Calu3 (cell line): ENCODE measurements around the gene MYO1E. TPM values are rescaled to one million over a fixed set of nuclear protein-coding genes. Genes with fewer than 3 reads are reported as not detected.

Source experiments
- BruUV-seq: library from RNA; stranded (reverse); fragments of 400-500 nt; replicated peaks from 2 replicates; lab custom pipeline; 2021; lab: Mats Ljungman, UMichigan
- CTCF ChIA-PET: fragments of 300-600 bp; sonication (Branson Sonifier 250); formaldehyde crosslinking; loops from one replicate; lab custom pipeline; 2022; ENCODE audit warnings: antibody characterized with exemption; lab: Charles Lee
- DNase-seq: peaks from one replicate; pipeline ENCODE4 v3.0.0; 2022
- H3K27ac Mint-ChIP-seq: one replicate; pipeline ENCODE4 v1.8.0; 2022; ENCODE audit warnings: mixed read lengths; ENCODE audit not compliant: unreplicated experiment
- H3K27me3 Mint-ChIP-seq: one replicate; pipeline ENCODE4 v1.8.0; 2022; ENCODE audit warnings: mixed read lengths; ENCODE audit not compliant: unreplicated experiment
- H3K36me3 Mint-ChIP-seq: one replicate; pipeline ENCODE4 v1.8.0; 2022; ENCODE audit warnings: mild to moderate bottlenecking, moderate library complexity, mixed read lengths; ENCODE audit not compliant: insufficient read depth, unreplicated experiment
- H3K4me1 Mint-ChIP-seq: one replicate; pipeline ENCODE4 v1.8.0; 2022; ENCODE audit warnings: mild to moderate bottlenecking, low read depth, mixed read lengths; ENCODE audit not compliant: unreplicated experiment
- H3K4me3 Mint-ChIP-seq: one replicate; pipeline ENCODE4 v1.8.0; 2022; ENCODE audit warnings: mild to moderate bottlenecking, low read depth, moderate library complexity, mixed read lengths; ENCODE audit not compliant: unreplicated experiment
- H3K9me3 Mint-ChIP-seq: one replicate; pipeline ENCODE4 v1.8.0; 2022; ENCODE audit warnings: low read depth, mixed read lengths; ENCODE audit not compliant: unreplicated experiment
- CTCF ChIP-seq: fragments of 200-600 bp; IDR thresholded peaks from one replicate; pipeline ENCODE4 v1.8.0; 2022; ENCODE audit warnings: antibody characterized with exemption; ENCODE audit not compliant: unreplicated experiment
- intact Hi-C: fragments of 100-400 bp; cut with micrococcal nuclease; formaldehyde crosslinking; loops from one replicate; pipeline ENCODE4 v1.10.0; 2022; ENCODE audit not compliant: unreplicated experiment
- total RNA-seq: library from RNA; stranded (reverse); gene quantifications from 2 replicates; pipeline ENCODE4 v1.2.3, GENCODE V29; 2022

The MYO1E gene
- total RNA-seq, 1 experiment from 2014 or later: 617 TPM

GRCh38 chr15:59155431-59155830 lies 217.2 kb downstream of the MYO1E start:
- TF ChIP-seq CTCF: no peak
- Mint-ChIP-seq H3K27me3 (no peaks in the 10 kb centered on the region), H3K4me1 (no peaks in the 10 kb centered on the region), H3K4me3 (no peak overlapping the region), H3K27ac (no peak overlapping the region), H3K36me3 (peaks cover 82% of the 10 kb centered on the region), H3K9me3 (no peaks in the 10 kb centered on the region)
- intact Hi-C loops: no loop called here
- CTCF ChIA-PET: no interaction called here
- no peak for DNase-seq
- no TSS peak for BruUV-seq

- Mint-ChIP-seq H3K4me1 (no peaks in the 10 kb centered on the region), H3K27me3 (no peaks in the 10 kb centered on the region), H3K9me3 (no peaks in the 10 kb centered on the region), H3K27ac (no peak overlapping the region), H3K4me3 (no peak overlapping the region), H3K36me3 (peaks cover 84% of the 10 kb centered on the region)
- TF ChIP-seq CTCF: no peak
- intact Hi-C loops: no loop called here
- CTCF ChIA-PET: no interaction called here
- BruUV-seq: no TSS peak
- no peak for DNase-seq
Observed at GRCh38 chr15:59154243-59154642, 218.4 kb downstream of the MYO1E start.

GRCh38 chr15:59153466-59153865 lies 219.2 kb downstream of the MYO1E start:
- no peaks in the 10 kb centered on the region for H3K9me3 Mint-ChIP-seq
- CTCF ChIA-PET: no interaction called here
- DNase-seq: no peak
- intact Hi-C loops: no loop called here
- no TSS peak for BruUV-seq
- no peak for TF ChIP-seq CTCF
- H3K4me1 Mint-ChIP-seq: no peaks in the 10 kb centered on the region
- no peak overlapping the region for H3K27ac Mint-ChIP-seq
- H3K27me3 Mint-ChIP-seq: no peaks in the 10 kb centered on the region
- peaks cover 86% of the 10 kb centered on the region for H3K36me3 Mint-ChIP-seq
- H3K4me3 Mint-ChIP-seq: no peak overlapping the region

DNA sequence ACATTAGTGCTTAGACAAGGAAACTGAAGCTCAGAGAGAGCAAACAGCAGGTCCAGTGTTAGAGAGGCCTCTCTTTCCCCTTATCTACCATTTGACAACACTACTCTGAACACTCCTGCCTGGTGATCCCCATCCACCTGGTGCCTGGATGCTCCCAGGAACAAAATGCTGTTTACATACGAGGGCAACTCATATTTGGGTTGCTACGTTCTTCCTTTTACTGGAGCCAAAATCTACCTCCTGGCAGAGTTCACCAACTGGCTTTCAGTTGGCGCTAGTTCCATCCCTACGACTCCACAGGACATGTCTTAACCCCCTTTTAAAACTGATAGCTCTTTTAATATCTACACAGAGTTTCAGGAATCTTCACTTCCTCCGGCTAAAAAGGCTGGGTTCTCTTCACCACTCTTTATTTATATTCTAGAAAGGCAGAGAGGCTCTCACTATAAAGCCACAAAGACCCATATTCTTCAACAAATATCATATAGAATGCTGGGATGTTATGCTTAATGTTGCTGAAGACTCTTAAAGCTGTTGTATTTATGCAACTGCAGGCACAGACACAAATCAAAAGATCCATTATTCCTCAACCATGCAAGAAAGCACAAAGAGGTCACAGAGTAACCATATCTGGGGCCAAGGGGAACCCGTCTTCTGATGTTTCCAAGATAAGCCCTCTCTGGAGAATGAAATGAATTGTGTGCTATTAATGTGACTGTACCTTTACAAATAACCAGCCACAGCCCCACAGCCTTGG lies 219.8 kb downstream of the MYO1E start:
- peaks cover 86% of the 10 kb centered on the region for H3K36me3 Mint-ChIP-seq
- H3K4me3 Mint-ChIP-seq: no peak overlapping the region
- no peak overlapping the region for H3K27ac Mint-ChIP-seq
- H3K4me1 Mint-ChIP-seq: no peaks in the 10 kb centered on the region
- BruUV-seq: TSS peak; percentile 4
- CTCF ChIA-PET: no interaction called here
- H3K9me3 Mint-ChIP-seq: no peaks in the 10 kb centered on the region
- intact Hi-C loops: no loop called here
- no peak for DNase-seq
- H3K27me3 Mint-ChIP-seq: no peaks in the 10 kb centered on the region
- TF ChIP-seq CTCF: no peak
